Astrocyte of the spinal cord (primary cell): ENCODE results near the gene MOV10L1.

Source experiments
- DNase-seq: peaks from one replicate; pipeline ENCODE4 v3.0.0; 2011; ENCODE audit warnings: low read depth, low spot score
- H3K4me3 ChIP-seq: 2 replicates; pipeline ENCODE4 v1.5.1; 2011; ENCODE audit warnings: low read depth, mild to moderate bottlenecking, low read length, moderate library complexity
- in situ Hi-C: cut with HindIII; loops from 2 replicates; pipeline ENCODE4 v1.10.0; 2017; ENCODE audit warnings: low sequenced_read_pairs
- TF ChIP-seq, protein P1 (sequence below): IDR thresholded peaks from 2 replicates; pipeline ENCODE4 v1.5.1; 2012; ENCODE audit warnings: low read depth, mild to moderate bottlenecking, low read length, inconsistent platforms

The MOV10L1 gene

DNA sequence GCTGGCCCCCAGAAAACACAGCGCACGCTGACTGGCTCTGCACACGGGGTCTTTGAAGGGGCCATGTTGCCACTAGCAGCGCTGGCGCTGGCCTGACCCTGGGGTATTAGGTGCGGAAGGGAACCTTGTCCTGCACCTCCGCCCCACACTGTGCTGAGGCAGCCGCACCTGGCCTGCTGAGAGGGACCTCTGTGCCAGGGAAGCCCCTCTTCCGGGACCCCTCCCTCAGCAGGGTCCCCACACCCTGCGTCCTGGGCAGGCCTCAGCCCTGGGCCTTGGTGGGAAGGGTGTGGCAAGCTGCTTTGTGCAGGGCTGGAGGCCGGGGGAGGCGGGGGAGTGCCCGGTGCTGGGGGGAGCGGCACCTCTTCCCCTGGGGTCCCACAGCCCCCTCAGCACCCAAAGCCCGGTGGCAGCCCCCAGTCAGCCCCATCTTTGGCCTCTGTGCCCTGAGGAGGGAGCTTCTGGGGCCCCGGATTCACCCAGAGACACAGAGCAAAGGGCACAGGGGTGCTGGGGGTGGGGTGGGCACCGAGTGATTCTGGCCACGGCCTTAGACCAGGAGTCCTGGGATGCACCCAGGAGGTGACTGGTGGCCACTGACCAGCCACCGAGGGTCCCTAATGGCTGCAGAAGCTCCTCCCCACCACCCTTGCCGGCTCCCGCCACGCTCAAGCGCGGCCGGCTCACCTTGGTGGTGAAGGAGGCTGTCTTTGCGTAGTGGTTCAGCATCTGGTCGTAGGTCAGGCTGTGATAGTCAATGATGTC is 43.1 kb upstream of the MOV10L1 start:
- TF ChIP-seq, protein P1, sequence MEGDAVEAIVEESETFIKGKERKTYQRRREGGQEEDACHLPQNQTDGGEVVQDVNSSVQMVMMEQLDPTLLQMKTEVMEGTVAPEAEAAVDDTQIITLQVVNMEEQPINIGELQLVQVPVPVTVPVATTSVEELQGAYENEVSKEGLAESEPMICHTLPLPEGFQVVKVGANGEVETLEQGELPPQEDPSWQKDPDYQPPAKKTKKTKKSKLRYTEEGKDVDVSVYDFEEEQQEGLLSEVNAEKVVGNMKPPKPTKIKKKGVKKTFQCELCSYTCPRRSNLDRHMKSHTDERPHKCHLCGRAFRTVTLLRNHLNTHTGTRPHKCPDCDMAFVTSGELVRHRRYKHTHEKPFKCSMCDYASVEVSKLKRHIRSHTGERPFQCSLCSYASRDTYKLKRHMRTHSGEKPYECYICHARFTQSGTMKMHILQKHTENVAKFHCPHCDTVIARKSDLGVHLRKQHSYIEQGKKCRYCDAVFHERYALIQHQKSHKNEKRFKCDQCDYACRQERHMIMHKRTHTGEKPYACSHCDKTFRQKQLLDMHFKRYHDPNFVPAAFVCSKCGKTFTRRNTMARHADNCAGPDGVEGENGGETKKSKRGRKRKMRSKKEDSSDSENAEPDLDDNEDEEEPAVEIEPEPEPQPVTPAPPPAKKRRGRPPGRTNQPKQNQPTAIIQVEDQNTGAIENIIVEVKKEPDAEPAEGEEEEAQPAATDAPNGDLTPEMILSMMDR, result no peak
- DNase-seq, result no peak

DNA sequence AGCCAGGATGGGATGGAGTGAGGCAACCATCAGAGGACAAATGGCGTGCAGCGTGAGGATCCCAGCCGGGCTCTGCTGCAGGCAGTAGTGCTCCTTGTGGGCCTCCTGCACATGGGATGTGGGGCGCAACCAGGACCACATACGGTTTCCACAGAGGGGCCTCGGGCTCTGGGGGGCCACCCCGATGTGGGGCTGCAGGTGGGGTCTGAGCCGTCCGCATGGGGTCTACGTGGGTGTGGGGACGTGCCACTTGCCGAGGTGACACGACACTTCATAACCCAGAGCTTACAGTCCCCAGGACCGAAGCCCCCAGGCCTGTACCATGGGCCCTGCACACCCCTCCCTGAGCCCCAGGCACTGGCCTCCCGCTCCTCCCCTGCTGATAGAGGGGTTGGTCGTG is 42.5 kb upstream of the MOV10L1 start:
- in situ Hi-C loops, result no loop called here
- TF ChIP-seq, protein P1, result no peak
- no peak for DNase-seq
- no peak overlapping the region for H3K4me3 ChIP-seq

More for the DNA sequence above, 43.1 kb upstream of the MOV10L1 start:
- in situ Hi-C loops, result no loop called here
- H3K4me3 ChIP-seq, result no peak overlapping the region

DNA sequence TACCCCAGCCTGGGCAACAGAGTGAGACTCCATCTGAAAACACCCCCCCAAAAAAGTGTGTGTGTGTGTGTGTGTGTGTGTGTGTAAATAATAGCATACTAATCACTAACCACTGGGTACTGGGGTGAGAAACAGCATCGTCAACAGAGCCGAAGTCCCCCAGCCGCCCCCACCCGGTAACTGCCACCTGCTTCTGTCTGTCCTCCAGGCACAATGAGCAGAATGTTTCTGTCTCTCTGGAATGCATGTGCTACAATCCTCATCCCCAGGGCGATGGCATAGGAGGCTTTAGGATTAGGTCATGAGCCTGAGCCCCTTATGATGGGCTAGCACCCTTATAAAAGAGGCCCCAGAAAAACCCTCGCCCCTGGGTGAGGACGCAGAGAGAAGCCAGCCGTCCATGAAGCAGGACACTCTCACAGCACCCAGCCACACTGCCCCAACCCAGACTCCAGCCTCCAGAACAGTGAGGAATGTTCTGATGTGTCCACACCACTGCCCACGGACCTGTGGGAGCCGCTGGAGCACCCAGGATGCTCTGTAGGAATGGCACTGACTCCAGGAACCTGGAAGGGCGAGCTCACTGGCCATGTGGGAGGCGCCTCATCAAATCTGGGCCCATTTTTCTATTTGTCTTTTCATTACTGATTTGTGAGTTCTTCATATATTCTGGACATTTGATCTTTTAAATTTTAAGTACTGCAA is 41.6 kb upstream of the MOV10L1 start:
- no peak for DNase-seq
- TF ChIP-seq, protein P1, result no peak
- no peak overlapping the region for H3K4me3 ChIP-seq
- in situ Hi-C loops, result no loop called here

DNA sequence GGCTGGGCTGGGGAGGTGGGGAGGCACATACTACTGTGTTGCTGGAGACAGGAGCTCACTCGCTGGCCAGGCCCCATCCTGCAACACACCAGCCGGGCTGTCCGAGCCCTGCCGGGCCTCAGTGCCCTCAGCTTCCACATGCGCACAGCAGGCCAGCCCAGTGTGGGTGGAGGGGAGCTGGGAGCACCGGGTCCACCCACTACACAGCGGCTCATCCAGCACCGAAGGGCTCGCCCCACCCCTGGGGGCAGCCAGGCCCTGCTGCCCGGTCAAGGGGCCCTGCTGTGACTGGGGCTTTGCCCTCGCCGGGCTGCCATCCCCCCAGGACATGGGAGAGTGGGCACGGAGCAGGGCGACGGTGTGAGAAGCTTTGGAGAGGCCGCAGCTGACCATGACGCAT is 41.0 kb upstream of the MOV10L1 start:
- no peak overlapping the region for H3K4me3 ChIP-seq
- in situ Hi-C loops, result no loop called here
- no peak for DNase-seq
- TF ChIP-seq, protein P1, result no peak

DNA sequence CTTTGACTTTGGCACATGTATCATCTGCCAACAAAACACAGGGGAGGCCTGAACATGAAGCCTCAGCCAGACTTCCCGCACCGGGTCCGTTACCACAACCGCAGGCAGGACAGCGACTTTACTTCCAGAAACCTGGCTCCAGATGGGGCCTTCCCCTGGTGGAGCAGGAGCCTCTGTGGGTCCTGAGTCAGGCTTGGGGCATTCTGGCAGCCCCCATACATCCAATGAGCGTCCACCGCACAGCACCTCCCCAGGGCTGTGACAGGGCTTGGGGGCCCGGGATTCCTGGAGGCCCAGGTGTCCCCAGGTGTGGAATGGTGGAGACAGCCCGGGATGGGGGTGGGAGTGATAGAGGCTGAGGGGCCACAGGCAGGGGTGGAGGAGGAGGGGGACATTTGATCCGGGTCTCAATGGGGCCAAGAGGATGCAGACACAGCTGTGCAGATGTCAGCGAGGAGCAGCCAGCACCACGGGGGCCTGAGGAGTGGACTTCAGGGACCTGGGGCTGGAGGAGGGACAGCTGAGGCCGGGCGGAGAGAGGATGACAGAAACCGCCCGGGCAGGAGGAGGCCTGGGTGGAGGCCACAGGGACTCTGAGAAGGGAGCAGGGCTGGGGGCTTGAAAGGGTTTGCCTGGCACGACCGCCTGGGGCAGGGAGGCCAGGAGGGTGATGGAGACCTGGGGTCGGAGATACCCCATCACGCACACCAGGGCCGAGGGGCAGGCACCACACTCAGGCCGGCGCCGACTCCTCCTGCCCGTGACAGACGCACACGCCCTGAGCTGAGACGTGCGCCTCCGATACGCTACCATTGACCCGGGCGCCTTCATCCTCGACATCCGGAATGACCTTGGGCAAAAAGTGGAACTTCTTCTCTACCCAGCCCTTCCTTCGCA is 40.3 kb upstream of the MOV10L1 start:
- in situ Hi-C loops, result no loop called here
- H3K4me3 ChIP-seq, result no peak overlapping the region
- DNase-seq, result no peak
- TF ChIP-seq, protein P1, result no peak

DNA sequence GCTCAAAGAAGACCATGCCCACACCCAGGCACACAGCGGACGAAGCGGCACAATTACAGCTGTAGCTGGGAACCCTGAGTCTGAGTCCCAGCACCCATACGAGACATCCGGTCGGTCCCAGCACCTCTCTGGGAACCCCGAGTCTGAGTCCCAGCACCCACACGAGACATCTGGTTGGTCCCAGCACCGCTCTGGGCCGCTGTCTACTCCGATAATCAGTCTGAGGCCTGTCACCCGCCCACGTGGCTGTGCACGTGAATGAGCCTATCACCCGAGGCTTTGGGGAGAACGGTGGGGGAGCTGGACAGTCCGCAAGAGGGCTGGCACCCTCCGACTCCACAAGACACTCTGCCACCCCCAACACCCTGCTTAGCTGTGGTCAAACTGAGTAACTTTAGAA is 37.9 kb upstream of the MOV10L1 start:
- no peak for DNase-seq
- TF ChIP-seq, protein P1, result no peak
- in situ Hi-C loops, result no loop called here
- no peak overlapping the region for H3K4me3 ChIP-seq
